NCI-H2227 (cell line): Measurements from ENCODE around the gene RAD21L1.
"Not testable (repeated sequence)": the region's sequence is repeated elsewhere in the genome, so short reads cannot be mapped to it uniquely, and the experiment has no call there.

Experiments used
- DNase-seq: peaks from one replicate; lab custom pipeline; 2025; ENCODE audit not compliant: unreplicated experiment; lab: John Stamatoyannopoulos, UW

Gene RAD21L1

DNA sequence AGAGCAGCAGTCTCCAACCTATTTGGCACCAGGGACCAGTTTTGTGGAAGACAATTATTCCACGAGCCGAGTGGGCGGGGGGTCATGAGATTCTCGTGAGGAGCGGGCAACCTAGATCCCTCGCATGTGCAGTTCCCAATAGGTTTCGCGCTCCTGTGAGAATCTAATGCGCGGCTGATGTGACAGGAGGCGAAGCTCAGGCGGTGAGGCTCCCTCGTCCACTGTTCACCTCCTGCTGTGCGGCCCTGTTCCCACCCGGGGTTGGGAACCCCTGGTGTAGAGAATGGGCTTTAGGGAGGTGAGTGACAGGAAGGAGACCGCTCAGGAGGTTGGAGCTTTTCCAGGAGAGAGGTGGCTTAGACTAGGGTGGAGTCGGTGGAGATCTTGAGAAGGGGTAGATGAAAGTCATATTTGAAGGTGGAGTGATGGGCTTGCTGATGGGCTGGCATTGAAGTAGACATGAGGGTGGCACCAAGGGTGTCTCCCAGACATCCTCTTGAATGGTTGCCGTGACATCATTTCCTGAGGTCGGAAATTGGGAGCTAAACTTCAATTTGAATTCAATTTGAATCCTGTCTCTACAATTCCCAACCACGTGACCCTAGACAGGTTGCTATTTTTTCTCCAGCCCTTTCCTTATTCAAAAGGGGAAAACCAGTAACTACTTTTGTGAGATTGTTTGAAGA lies 1.5 kb upstream of the RAD21L1 start:
- no peak for DNase-seq

DNA sequence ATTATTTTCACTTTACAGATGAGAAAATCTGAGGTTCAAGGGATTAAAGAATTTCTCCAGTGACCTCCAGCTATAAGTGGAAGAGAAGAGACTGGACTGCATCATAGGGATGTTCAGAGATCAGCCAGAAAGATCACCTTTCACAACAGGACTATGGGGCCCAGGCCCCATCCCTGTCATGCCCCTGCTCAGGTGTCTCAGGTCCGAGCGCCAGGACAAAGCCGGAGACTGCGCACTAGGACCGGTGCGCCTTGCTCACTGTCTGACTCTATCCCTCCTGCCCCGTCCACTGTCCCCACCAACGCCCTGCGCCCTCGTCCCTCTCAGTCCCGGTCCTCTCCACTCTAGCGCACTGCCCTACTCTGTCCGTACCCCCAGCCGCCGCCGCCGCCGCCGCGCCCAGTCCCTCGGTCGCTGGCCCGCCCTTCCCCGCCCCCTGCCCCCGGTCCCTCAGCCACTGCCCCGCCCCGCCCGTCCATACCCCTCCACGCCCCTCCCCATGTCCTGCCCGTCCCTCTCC lies 521 bp upstream of the RAD21L1 start:
- DNase-seq: no peak

GRCh38 chr20:1229541-1229940 lies 3.7 kb downstream of the RAD21L1 start:
- DNase-seq: no peak

DNA sequence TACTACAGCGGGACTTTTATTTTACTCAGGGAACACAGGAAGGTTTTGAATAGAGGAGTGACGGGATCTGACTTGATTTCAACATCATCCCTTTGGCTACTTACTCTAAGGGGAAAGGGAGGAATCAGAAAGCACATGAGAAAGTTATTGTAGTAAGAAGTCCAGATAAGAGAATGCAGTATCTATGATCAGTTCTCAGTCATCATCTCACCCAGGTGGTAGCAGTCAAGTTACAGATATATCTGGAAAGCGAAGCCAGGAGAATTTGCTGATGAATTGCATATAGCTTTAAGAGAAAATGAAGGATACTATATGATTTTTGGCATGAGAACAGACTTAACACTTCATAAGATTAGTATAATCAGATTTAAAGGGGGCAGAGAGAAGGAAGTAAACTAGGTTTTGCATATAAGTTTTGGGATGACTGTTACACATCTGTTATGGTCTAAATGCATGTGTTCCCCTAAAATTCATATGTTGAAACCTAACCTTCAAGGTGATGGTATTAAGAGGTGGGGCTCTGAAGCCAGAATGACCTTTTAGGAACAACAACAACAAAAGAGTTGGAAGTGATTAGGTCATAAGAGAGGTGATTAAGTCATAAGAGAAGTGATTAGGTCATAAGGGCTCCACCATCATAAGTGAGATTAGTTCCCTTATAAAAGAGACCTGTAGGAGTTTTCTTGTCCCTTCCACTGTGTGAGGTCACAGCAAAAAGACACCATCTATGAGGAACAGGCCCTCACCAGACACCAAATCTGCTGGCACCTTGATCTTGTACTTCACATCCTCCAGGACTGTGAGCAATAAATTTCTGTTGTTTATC lies 6.7 kb downstream of the RAD21L1 start:
- no peak for DNase-seq

DNA sequence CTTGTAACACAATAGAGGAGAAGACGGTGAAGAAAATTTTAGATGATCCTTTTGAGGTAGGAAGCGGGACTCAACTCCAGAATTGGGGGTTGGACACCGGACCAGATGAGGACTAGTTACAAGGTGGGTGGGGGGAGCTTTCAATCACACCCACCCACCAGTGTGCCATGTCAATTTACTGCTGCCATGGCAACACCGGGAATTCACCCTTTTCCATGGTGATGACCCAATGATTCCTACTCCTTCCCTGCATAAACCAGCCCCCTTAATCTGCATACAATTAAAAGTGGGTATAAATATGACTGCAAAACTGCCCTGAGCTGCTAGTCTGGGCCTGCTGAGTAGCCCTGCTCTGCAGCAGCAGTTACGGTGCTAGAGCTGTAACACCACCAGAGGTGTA lies 14.7 kb downstream of the RAD21L1 start:
- DNase-seq: no peak

DNA sequence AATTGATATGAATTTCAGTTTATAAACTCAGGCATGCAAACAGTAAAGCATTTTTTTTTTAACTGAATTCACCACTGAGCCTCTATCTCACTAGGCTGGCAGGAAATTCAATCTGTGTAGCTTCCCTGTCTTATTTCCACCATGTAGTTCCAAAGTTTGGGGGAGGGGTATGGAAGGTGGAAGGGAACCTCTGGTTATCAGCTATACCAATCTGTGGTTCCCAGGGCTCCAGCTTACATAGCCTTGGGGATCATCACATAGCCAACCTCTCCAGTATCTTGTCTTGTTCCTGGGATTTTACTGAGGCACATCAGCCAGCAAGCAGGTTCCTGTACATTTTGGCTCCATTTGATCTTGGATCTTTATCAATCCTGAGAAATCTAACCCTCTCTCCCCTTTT lies 15.6 kb downstream of the RAD21L1 start:
- DNase-seq: no peak

- DNase-seq: no peak
Observed at GRCh38 chr20:1242099-1242498, 16.3 kb downstream of the RAD21L1 start.

DNA sequence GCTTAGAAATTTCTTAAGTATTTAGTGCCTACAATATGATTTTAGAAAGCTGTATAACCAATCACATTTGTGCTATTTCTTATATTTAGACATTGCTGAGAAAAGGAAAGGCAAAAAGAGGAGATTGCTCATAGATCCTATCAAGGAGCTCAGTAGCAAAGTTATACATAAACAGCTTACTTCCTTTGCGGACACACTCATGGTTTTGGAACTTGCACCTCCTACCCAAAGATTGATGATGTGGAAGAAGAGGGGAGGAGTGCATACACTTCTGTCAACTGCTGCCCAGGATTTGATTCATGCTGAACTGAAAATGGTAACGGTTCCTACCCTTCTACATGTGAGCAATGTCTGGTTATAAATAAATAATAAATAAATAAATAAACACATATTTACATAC lies 16.7 kb downstream of the RAD21L1 start:
- no peak for DNase-seq

DNA sequence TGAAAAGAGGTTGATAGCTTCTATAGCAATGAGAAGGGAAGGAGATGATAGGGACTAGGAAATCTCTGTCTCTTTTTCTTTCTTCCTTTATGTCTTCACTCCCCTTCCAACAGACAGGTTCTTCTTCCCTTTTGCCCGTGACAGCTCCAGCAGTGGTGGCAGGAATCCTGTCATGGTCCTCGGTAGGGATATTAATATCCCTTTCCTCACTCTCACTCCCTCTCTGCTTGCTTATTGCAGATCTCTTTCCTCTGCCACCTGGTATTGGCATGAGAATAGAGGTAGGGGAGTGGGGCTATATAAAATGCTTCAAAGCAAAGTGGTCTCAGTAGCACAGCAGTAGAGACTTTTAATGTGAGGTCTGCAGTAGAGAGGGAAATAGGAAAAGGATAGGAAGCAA lies 19.7 kb downstream of the RAD21L1 start:
- DNase-seq: no peak

- no peak for DNase-seq
Observed at GRCh38 chr20:1247689-1248088, 21.8 kb downstream of the RAD21L1 start.

DNA sequence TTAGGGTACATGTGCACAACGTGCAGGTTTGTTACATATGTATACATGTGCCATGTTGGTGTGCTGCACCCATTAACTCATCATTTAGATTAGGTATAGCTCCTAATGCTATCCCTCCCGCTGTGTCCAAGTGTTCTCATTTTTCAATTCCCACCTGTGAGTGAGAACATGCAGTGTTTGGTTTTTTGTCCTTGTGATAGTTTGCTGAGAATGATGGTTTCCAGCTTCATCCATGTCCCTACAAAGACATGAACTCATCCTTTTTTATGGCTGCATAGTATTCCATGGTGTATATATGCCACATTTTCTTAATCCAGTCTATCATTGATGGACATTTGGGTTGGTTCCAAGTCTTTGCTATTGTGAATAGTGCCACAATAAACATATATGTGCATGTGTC lies 24.4 kb downstream of the RAD21L1 start:
- not testable (repeated sequence) for DNase-seq

- DNase-seq: no peak
Observed at GRCh38 chr20:1252416-1252815, 26.6 kb downstream of the RAD21L1 start.

GRCh38 chr20:1254254-1254653 lies 28.4 kb downstream of the RAD21L1 start:
- DNase-seq: no peak

GRCh38 chr20:1255675-1256074 lies 29.8 kb downstream of the RAD21L1 start:
- DNase-seq: no peak

- DNase-seq: no peak
Observed at GRCh38 chr20:1263853-1264252, 38.0 kb downstream of the RAD21L1 start.

DNA sequence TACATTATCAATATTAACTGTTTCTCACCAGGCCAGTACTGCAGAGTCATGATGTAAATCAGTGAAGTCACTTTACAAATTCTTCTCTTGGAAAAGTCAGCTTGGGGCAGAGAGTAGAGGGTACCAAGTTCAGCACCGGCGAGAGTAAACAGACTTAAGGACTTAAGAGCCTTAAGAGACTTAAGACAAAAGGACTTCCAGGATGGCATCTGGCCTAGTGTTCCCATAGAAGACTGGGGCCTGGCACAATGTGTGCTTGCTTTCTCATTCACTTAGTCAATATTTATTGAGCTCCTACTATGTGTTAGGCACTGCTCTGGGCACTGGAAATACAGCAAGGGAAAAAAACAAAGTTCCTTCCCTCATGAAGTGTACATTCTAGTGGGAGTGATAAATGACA lies 38.9 kb downstream of the RAD21L1 start:
- no peak for DNase-seq

DNA sequence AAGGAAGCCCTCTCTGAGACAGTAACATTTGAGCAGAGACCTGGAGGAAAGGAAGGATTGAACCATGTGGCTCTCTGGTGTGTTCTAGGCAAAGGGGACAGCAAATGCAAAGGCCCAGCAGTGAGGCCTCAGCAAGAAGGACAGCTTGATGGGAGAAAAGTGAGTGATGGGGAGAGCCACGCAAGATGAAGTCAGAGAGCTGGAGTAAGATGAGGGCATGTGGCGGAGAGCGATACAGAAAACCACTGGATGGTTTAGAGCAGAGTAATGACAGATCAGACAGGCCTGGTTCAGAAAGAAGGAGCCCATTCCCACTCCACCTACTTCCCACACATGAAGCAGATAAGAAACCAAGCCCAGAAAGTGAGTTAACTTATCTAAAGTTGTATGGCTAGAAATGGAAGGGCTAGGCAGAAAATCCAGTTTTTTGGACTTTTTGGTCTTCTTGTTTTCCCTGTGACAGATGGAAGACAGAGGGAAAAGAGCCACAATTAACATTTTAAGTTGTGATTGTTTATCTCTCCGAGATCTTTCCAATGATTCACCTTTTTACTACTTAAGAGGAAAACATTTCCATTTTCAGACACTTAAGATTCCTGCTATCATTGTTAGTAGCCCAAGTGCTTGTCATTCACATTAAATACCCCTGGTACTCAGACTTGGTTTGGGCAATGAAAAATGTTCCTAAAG lies 39.5 kb downstream of the RAD21L1 start:
- DNase-seq: no peak

- DNase-seq: no peak
Observed at GRCh38 chr20:1265916-1266166, 40.0 kb downstream of the RAD21L1 start.

GRCh38 chr20:1266167-1266973 lies 40.5 kb downstream of the RAD21L1 start, which contains the start of gene SNPH:
Gene SNPH, plus strand, starts transcription at chr20:1266294. Its CDS starts 29,946 bp downstream, at chr20:1296240.
- DNase-seq: peak; percentile 72

GRCh38 chr20:1267161-1267560 lies 41.3 kb downstream of the RAD21L1 start:
- DNase-seq: no peak

DNA sequence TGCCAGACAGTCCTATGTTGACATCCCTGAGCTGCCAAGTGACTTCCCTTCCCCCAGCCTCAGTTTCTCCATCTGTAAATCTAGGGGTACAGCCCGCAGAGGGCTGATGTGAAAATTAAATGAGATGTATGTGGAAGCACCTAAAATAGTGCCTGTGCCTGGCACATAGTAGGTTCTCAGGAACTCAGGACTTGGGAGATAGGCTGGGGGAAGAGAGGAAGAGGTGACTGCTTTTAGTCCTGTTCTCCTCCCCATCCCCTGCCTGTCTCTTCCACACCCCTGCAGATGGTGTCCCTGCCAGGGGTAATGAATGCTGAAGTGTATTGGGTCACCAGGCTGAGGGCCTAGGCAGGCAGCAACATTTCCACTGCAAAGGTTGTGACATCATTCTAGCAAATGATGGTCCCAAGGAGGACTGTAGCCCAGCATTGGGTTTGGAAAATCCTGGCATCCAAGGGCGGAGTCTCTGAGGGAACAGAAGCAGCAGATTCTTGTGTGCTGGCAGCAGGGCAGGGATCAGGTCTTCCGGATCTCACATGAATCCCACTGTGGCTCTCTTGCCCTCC lies 42.0 kb downstream of the RAD21L1 start:
- DNase-seq: no peak
